Hematopoietic multipotent progenitor cell (in vitro differentiated cells): Measurements from ENCODE around the gene MEGF8. TPM values are rescaled to one million over a fixed set of nuclear protein-coding genes. Genes with fewer than 3 reads are reported as not detected.

Source experiments
- DNase-seq, 3 donors: peaks; one replicate each; pipeline ENCODE4 v3.0.0-alpha.2; 2011 to 2015; ENCODE audit warnings: low read depth in 2 of 3, low spot score in 2 of 3
- total RNA-seq: library from RNA; depleted of rRNA; stranded (reverse); fragments of >200 nt; gene quantifications from one replicate; pipeline ENCODE4 v1.2.3, GENCODE V29; 2012

Gene MEGF8
- total RNA-seq, 1 donor: 17.2 TPM

GRCh38 chr19:42352301-42353259 lies 27.1 kb downstream of the MEGF8 start:
- DNase-seq: peak in 1 of 3 donors; percentile 5

GRCh38 chr19:42353341-42354015 lies 28.0 kb downstream of the MEGF8 start:
- DNase-seq: no peak

GRCh38 chr19:42355896-42356295 lies 30.5 kb downstream of the MEGF8 start:
- no peak for DNase-seq

DNA sequence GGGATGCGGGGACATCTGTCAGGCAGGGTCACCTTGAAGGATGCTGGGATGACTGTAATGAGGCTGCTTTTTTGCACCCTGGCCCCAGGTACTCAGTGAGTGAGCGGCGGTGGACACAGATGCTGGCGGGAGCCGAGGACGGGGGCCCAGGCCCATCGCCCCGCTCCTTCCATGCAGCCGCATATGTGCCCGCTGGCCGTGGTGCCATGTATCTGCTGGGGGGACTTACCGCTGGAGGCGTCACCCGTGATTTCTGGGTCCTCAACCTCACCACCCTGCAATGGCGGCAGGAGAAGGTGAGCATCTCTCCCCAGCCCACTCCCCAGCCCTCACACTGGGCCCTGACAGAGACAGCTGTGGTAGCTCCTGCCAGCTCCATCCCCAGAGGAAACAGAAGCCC lies 31.3 kb downstream of the MEGF8 start:
- DNase-seq: no peak

- no peak for DNase-seq
These were observed 31.9 kb downstream of the MEGF8 start for GRCh38 chr19:42357290-42357689.

GRCh38 chr19:42360787-42361544 lies 35.5 kb downstream of the MEGF8 start:
- DNase-seq: peak in 1 of 3 donors; percentile 14

GRCh38 chr19:42361545-42361910 lies 36.1 kb downstream of the MEGF8 start:
- DNase-seq: no peak

DNA sequence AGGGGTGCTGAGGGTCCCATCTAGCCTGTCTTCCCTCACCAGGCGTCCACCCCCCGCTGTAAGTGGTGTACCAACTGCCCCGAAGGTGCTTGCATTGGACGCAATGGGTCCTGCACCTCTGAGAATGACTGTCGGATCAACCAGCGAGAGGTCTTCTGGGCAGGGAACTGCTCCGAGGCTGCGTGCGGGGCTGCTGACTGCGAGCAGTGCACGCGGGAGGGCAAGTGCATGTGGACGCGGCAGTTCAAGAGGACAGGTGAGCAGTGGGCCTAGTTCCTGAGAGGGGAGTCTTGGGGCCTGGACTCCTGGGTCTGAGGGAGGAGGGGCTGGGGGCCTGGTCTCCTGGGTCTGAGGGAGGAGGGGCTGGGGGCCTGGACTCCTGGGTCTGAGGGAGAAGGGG lies 36.9 kb downstream of the MEGF8 start:
- DNase-seq: no peak

DNA sequence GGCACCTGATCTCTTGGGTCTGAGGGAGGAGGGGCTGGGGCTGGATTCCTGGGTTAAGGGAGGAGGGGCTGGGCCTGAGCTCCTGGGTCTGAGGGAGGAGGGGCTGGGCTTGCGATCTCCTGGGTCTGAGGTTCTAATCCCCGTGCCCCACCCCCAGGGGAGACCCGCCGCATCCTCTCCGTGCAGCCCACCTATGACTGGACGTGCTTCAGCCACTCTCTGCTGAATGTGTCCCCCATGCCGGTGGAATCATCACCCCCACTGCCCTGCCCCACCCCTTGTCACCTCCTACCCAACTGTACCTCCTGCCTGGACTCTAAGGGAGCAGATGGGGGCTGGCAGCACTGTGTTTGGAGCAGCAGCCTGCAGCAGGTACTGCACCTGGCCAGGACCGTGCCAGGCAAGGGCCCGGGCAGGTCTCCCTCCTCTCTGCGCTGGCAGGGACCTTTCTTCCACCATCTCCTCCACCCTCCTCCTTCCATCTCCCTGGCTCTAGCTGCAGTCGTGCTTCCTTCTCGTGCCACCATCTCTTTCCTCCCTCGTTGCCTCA lies 37.5 kb downstream of the MEGF8 start:
- DNase-seq: no peak

DNA sequence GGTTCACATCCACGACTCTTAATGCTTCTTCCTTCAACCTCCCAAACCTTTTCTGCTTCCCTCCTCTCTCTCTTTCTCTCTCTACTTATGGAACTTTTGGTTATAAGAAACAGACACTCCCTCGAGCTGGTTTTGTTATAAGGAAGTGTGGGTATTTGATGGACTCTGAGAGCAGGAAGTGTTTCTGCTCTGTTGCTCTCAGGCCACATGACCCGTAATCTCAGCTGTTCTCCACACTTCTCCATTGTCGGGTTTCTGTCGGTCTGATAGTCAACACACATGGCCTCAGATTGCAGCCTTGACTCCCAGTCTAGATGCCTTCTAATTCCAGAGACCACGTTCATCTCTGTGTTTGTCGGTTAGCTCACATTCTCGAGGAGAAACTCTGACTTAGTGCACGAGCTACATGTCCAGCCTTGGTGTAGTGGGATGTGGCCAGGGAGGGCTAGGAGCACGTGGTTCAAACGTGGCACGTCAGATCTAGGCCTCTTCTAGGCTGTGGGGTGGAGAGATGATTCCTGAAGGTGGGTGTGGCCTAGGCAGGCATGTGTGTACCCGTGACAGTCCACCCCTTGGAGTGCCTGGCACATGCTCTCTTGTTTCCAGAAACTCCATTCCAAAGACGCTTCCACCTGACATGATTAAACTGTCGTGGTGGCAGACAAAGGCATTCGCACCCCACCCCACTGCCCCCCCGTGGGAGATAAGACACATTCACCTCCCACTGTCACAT lies 38.3 kb downstream of the MEGF8 start:
- no peak for DNase-seq

- DNase-seq: no peak
These were observed 41.2 kb downstream of the MEGF8 start for GRCh38 chr19:42366673-42367072.

DNA sequence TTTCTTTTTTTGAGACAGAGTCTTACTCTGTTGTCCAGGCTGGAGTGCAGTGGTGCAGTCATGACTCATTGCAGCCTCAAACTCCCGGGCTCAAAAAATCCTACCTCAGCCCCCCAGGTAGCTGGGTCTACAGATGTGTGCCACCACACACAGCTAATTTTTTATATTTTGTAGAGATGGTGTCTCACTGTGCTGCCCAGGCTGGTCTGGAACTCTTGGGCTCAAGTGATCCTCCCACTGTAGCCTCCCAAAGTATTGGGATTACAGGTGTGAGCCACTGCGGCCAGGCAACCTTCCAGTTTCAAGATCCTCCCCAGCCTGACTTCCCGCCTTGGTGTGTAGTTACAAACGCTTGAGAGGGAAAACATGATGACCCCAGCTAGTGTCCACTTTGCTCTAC lies 42.5 kb downstream of the MEGF8 start:
- DNase-seq: no peak

DNA sequence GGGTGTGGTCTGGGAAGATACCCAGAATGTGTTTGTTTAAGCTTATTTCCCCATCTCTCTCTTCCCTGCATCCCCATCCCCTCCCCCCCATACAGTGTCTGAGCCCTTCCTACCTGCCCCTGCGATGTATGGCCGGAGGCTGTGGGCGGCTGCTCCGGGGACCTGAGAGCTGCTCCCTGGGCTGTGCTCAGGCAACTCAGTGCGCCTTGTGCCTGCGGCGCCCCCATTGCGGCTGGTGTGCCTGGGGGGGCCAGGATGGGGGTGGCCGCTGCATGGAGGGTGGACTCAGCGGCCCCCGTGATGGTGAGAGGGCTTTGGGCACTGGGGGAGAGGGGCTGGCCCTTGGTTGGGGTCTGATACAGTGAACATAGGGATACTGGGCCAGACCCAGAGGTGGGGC lies 42.9 kb downstream of the MEGF8 start:
- no peak for DNase-seq

DNA sequence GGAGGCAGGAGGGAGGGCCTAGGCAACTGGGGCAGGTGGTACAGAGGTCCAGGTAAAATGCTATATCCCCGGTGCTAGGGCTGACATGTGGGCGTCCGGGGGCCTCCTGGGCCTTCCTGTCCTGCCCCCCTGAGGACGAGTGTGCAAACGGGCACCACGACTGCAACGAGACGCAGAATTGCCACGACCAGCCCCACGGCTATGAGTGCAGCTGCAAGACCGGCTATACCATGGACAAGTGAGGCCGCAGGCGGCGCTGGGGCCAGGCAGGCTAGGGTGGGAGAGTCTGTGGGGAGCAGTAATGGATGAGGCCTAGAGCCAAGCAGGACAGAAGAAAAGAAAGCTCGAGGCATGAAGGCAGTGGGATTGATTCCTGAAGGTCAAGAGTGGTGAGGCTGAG lies 43.3 kb downstream of the MEGF8 start:
- DNase-seq: no peak

GRCh38 chr19:42369433-42370067 lies 44.1 kb downstream of the MEGF8 start:
- no peak for DNase-seq

DNA sequence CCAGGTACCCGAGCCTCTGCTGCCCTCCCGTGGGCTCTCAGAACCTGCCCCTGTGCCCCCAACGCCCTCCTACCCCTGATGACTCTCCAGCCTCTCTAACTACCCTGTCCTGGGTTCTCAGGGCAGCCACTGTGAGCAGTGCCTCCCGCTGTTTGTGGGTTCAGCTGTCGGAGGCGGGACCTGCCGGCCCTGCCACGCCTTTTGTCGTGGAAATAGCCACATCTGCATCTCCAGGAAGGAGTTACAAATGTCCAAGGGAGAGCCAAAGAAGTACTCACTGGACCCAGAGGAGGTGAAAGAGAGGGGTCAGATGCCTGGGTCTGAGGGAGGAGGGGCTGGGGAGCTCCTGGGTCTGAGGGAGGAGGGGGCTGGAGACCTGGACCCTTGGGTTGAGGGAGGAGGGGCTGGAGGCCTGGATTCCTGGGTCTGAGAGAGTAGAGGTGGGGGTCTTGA lies 44.7 kb downstream of the MEGF8 start:
- DNase-seq: no peak

DNA sequence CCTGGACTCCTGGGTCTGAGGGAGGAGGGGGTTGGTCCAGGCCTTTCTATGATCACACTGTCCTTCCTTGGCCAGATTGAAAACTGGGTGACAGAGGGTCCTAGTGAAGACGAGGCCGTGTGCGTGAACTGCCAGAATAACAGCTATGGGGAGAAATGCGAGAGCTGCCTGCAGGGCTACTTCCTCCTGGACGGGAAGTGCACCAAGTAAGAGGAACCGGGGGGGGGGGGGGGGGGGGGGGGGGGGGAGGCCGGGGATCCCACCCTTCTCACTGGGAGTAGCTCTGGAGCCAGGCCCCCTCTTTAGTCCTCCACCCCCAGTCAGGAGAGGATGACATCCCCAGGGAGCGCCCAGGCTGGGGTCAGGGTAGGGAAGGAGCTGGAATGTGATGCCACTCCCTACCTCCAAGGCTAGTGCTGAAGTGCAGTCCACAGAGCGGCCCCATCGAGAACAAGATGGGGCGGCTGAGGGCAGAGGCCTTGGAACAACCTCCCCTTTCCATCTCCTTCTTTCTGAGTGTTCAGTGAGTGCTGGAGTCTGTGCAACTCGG lies 45.3 kb downstream of the MEGF8 start:
- DNase-seq: peak in 1 of 3 donors; percentile 36

DNA sequence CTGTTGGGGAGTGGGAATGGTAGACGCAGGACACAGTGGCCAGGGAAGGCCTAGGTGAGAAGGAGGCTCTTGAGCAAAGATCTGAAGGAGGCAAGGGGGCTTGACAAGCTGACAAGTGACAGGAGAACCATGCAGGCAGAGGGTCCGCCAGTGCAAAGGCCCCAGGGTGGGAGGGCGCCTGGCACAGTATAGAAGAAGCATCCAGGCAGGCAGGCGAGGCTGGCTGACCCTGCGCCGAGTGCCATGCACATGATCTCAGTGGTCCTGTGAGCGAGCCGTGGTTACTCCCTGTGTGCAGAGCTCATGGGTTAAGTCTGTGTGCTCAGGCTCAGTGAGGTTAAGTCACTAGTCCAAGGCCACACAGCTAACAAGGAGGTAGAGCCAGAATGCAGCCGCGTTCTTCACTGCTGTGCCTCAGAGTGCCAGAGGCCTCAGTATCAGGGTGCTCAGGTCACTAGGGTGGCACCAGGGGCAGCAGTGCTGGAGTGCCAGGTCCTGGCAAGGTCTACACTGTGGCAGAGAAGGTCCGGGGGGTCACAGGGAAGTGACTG lies 49.5 kb downstream of the MEGF8 start:
- DNase-seq: no peak
